ENCODE results near the gene KCNH6.

Gene KCNH6

GRCh38 chr17:63534816-63535455 lies 11.8 kb downstream of the KCNH6 start:
- DNase-seq (ENCODE audit: insufficient read length, low spot score) (no peak), FAIRE-seq (no peak)
- TF ChIP-seq SPI1 (IDR thresholded peaks at IDR 0.05; ENCODE audit: low read depth, low read length) (no peak), POLR2A (IDR thresholded peaks at IDR 0.05; ENCODE audit: low read depth, low read length) (no peak), TAF1 (IDR thresholded peaks at IDR 0.05; ENCODE audit: low read depth, low read length) (no peak), POU2F2 (IDR thresholded peaks at IDR 0.05; ENCODE audit: low read depth, low read length) (no peak), POLR2AphosphoS5 (IDR thresholded peaks at IDR 0.05; ENCODE audit: low read depth, low read length) (no peak), PAX5 (IDR thresholded peaks at IDR 0.05; ENCODE audit: insufficient read depth, low read length, severe bottlenecking) (no peak)

- no peak for FAIRE-seq
- no peak for DNase-seq (ENCODE audit: insufficient read length, low spot score)
- TF ChIP-seq POLR2A (IDR thresholded peaks at IDR 0.05; ENCODE audit: low read depth, low read length) (no peak), PAX5 (IDR thresholded peaks at IDR 0.05; ENCODE audit: insufficient read depth, low read length, severe bottlenecking) (no peak), POU2F2 (IDR thresholded peaks at IDR 0.05; ENCODE audit: low read depth, low read length) (no peak), SPI1 (IDR thresholded peaks at IDR 0.05; ENCODE audit: low read depth, low read length) (no peak), POLR2AphosphoS5 (IDR thresholded peaks at IDR 0.05; ENCODE audit: low read depth, low read length) (no peak)
Observed at GRCh38 chr17:63535640-63536039, 12.5 kb downstream of the KCNH6 start.

- TF ChIP-seq TAF1 (IDR thresholded peaks at IDR 0.05; ENCODE audit: low read depth, low read length) = no peak
- no peak for TF ChIP-seq PAX5 (IDR thresholded peaks at IDR 0.05; ENCODE audit: insufficient read depth, low read length, severe bottlenecking)
- no peak for TF ChIP-seq POLR2A (IDR thresholded peaks at IDR 0.05; ENCODE audit: low read depth, low read length)
- no peak for TF ChIP-seq SPI1 (IDR thresholded peaks at IDR 0.05; ENCODE audit: low read depth, low read length)
- no peak for TF ChIP-seq POU2F2 (IDR thresholded peaks at IDR 0.05; ENCODE audit: low read depth, low read length)
- TF ChIP-seq POLR2AphosphoS5 (IDR thresholded peaks at IDR 0.05; ENCODE audit: low read depth, low read length) = no peak
- FAIRE-seq (no peak), DNase-seq (ENCODE audit: insufficient read length, low spot score) (no peak)
Observed at GRCh38 chr17:63537001-63537400, 13.8 kb downstream of the KCNH6 start.

DNA sequence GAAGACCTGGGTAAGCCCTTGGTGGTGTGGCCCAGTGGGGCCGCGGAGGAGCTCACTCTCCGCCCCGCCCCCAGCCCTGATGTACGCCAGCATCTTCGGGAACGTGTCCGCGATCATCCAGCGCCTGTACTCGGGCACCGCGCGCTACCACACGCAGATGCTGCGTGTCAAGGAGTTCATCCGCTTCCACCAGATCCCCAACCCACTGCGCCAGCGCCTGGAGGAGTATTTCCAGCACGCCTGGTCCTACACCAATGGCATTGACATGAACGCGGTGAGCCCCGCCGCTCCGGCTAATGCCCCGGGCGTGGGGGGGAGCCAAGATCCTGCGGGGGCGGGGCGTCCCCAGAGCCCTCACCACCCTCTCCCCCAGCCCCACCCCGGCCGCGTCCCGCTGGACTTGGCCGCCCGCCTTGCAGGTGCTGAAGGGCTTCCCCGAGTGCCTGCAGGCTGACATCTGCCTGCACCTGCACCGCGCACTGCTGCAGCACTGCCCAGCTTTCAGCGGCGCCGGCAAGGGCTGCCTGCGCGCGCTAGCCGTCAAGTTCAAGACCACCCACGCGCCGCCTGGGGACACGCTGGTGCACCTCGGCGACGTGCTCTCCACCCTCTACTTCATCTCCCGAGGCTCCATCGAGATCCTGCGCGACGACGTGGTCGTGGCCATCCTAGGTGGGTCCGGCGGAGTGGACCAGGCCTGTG lies 15.0 kb downstream of the KCNH6 start:
- TF ChIP-seq TAF1 (IDR thresholded peaks at IDR 0.05; ENCODE audit: low read depth, low read length) (no peak), POLR2A (IDR thresholded peaks at IDR 0.05; ENCODE audit: low read depth, low read length) (no peak), POLR2AphosphoS5 (IDR thresholded peaks at IDR 0.05; ENCODE audit: low read depth, low read length) (no peak), SPI1 (IDR thresholded peaks at IDR 0.05; ENCODE audit: low read depth, low read length) (no peak)
- DNase-seq (ENCODE audit: insufficient read length, low spot score) (peak; percentile 26), FAIRE-seq (no peak)

- FAIRE-seq (no peak), DNase-seq (ENCODE audit: insufficient read length, low spot score) (no peak)
- no peak for TF ChIP-seq SPI1 (IDR thresholded peaks at IDR 0.05; ENCODE audit: low read depth, low read length)
Observed at GRCh38 chr17:63538693-63539595, 15.8 kb downstream of the KCNH6 start.

DNA sequence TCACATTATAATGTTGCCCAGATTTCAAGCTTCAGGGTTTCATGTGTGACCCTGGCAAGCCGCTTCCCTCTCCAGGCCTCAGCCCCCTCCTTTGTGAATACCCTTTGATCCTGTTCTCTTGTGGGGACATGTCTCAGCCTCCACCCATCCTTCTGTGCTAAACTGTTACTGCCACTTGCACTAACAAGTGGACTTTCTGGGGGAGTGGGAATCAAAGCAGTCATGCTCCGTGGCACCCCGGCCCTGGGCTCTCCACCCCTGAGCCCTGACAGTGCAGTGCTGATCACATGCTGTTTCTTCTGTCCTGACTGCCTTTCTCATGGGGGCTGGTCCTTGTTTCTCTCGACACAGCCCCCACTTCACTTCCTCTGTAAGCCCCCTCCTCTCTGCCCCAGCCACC lies 17.4 kb downstream of the KCNH6 start:
- TF ChIP-seq POU2F2 (IDR thresholded peaks at IDR 0.05; ENCODE audit: low read depth, low read length) (no peak), SPI1 (IDR thresholded peaks at IDR 0.05; ENCODE audit: low read depth, low read length) (no peak), POLR2AphosphoS5 (IDR thresholded peaks at IDR 0.05; ENCODE audit: low read depth, low read length) (no peak), PAX5 (IDR thresholded peaks at IDR 0.05; ENCODE audit: insufficient read depth, low read length, severe bottlenecking) (no peak), POLR2A (IDR thresholded peaks at IDR 0.05; ENCODE audit: low read depth, low read length) (no peak), TAF1 (IDR thresholded peaks at IDR 0.05; ENCODE audit: low read depth, low read length) (no peak)
- FAIRE-seq (no peak), DNase-seq (ENCODE audit: insufficient read length, low spot score) (no peak)

DNA sequence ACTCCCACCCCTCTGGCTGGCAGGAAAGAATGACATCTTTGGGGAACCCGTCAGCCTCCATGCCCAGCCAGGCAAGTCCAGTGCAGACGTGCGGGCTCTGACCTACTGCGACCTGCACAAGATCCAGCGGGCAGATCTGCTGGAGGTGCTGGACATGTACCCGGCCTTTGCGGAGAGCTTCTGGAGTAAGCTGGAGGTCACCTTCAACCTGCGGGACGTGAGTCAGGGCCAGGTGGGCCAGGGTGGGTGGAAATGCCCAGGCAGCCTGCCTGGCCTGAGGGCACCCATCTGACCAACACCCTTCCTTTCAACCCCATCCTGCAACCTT lies 19.0 kb downstream of the KCNH6 start:
- FAIRE-seq = no peak
- TF ChIP-seq POLR2AphosphoS5 (IDR thresholded peaks at IDR 0.05; ENCODE audit: low read depth, low read length) (no peak), TAF1 (IDR thresholded peaks at IDR 0.05; ENCODE audit: low read depth, low read length) (no peak), POLR2A (IDR thresholded peaks at IDR 0.05; ENCODE audit: low read depth, low read length) (no peak), PAX5 (IDR thresholded peaks at IDR 0.05; ENCODE audit: insufficient read depth, low read length, severe bottlenecking) (no peak), SPI1 (IDR thresholded peaks at IDR 0.05; ENCODE audit: low read depth, low read length) (no peak), POU2F2 (IDR thresholded peaks at IDR 0.05; ENCODE audit: low read depth, low read length) (no peak)
- DNase-seq (ENCODE audit: insufficient read length, low spot score) = no peak

GRCh38 chr17:63542942-63543821 lies 20.0 kb downstream of the KCNH6 start:
- no peak for DNase-seq (ENCODE audit: insufficient read length, low spot score)
- FAIRE-seq = no peak
- TF ChIP-seq POLR2A (IDR thresholded peaks at IDR 0.05; ENCODE audit: low read depth, low read length) = no peak

DNA sequence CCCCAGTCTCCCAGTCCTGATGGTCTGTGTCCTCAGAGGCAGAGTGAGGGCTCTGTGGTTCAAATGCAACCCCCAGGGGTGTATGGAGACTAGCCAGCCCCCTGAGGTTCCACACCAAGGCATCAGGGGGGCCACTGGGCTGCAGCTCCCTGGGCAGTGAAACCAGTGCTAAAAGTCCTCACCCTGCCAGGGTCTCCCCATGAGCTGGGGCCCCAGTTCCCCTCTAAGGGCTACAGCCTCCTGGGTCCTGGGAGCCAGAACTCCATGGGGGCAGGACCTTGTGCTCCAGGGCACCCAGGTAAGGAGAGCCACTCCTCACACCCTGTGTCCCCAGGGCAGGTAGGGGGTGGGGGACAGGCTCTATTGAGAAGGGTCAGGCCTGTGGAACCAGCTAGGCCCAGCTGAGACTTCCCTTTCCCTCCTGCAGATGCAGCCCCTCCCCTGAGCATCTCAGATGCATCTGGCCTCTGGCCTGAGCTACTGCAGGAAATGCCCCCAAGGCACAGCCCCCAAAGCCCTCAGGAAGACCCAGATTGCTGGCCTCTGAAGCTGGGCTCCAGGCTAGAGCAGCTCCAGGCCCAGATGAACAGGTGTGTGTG lies 20.8 kb downstream of the KCNH6 start:
- FAIRE-seq = no peak
- DNase-seq (ENCODE audit: insufficient read length, low spot score) = no peak
- TF ChIP-seq TAF1 (IDR thresholded peaks at IDR 0.05; ENCODE audit: low read depth, low read length) (no peak), PAX5 (IDR thresholded peaks at IDR 0.05; ENCODE audit: insufficient read depth, low read length, severe bottlenecking) (no peak), POLR2A (IDR thresholded peaks at IDR 0.05; ENCODE audit: low read depth, low read length) (no peak), SPI1 (IDR thresholded peaks at IDR 0.05; ENCODE audit: low read depth, low read length) (no peak), POLR2AphosphoS5 (IDR thresholded peaks at IDR 0.05; ENCODE audit: low read depth, low read length) (no peak), POU2F2 (IDR thresholded peaks at IDR 0.05; ENCODE audit: low read depth, low read length) (no peak)

All from GM12891 (cell line).